GM23338 (cell line): ENCODE data around the gene OLA1.

Experiments used
- CREB1 ChIP-seq: fragments of 250-450 bp; sonication (Bioruptor Pico); IDR thresholded peaks from 2 replicates; pipeline ENCODE4 v1.5.0; 2020; ENCODE audit warnings: low read depth, mild to moderate bottlenecking, moderate library complexity
- EZH2 ChIP-seq: fragments of 200-600 bp; sonication (generic); IDR thresholded peaks from one replicate; pipeline ENCODE4 v1.8.0; 2017; ENCODE audit warnings: antibody characterized with exemption, mild to moderate bottlenecking, low read depth; ENCODE audit not compliant: unreplicated experiment
- JUNB ChIP-seq: IDR thresholded peaks from one replicate; pipeline ENCODE4 v1.6.1; 2016; ENCODE audit warnings: antibody characterized with exemption; ENCODE audit not compliant: unreplicated experiment
- POLR2AphosphoS5 ChIP-seq: IDR thresholded peaks from 2 replicates; pipeline ENCODE4 v1.6.1; 2016; ENCODE audit warnings: antibody characterized with exemption, low read depth
- REST ChIP-seq: IDR thresholded peaks from one replicate; pipeline ENCODE4 v1.6.1; 2018; ENCODE audit warnings: antibody characterized with exemption; ENCODE audit not compliant: unreplicated experiment
- TF ChIP-seq, protein P1 (sequence below), 2 experiments: fragments of 200-600 bp in 1 of 2; sonication (generic) in 1 of 2; conservative IDR thresholded peaks; 2 replicates each; pipeline versions ENCODE4 v1.5.1 to v1.6.1; 2016 to 2017; ENCODE audit warnings: antibody characterized with exemption in 2 of 2, low read depth in 2 of 2, mild to moderate bottlenecking in 2 of 2, moderate library complexity in 1 of 2

- TF ChIP-seq, protein P1, sequence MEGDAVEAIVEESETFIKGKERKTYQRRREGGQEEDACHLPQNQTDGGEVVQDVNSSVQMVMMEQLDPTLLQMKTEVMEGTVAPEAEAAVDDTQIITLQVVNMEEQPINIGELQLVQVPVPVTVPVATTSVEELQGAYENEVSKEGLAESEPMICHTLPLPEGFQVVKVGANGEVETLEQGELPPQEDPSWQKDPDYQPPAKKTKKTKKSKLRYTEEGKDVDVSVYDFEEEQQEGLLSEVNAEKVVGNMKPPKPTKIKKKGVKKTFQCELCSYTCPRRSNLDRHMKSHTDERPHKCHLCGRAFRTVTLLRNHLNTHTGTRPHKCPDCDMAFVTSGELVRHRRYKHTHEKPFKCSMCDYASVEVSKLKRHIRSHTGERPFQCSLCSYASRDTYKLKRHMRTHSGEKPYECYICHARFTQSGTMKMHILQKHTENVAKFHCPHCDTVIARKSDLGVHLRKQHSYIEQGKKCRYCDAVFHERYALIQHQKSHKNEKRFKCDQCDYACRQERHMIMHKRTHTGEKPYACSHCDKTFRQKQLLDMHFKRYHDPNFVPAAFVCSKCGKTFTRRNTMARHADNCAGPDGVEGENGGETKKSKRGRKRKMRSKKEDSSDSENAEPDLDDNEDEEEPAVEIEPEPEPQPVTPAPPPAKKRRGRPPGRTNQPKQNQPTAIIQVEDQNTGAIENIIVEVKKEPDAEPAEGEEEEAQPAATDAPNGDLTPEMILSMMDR (conservative IDR thresholded peaks at IDR 0.05; ENCODE audit: low read depth in 2 of 2): no peak
- TF ChIP-seq CREB1 (CRISPR knock-in tag): no peak
- TF ChIP-seq EZH2: no peak
- TF ChIP-seq POLR2AphosphoS5: no peak
- TF ChIP-seq REST: no peak
- TF ChIP-seq JUNB: no peak
Observed at GRCh38 chr2:174035117-174035635, 213.2 kb downstream of the OLA1 start.
